ENCODE results near the gene ADD3.

DNA sequence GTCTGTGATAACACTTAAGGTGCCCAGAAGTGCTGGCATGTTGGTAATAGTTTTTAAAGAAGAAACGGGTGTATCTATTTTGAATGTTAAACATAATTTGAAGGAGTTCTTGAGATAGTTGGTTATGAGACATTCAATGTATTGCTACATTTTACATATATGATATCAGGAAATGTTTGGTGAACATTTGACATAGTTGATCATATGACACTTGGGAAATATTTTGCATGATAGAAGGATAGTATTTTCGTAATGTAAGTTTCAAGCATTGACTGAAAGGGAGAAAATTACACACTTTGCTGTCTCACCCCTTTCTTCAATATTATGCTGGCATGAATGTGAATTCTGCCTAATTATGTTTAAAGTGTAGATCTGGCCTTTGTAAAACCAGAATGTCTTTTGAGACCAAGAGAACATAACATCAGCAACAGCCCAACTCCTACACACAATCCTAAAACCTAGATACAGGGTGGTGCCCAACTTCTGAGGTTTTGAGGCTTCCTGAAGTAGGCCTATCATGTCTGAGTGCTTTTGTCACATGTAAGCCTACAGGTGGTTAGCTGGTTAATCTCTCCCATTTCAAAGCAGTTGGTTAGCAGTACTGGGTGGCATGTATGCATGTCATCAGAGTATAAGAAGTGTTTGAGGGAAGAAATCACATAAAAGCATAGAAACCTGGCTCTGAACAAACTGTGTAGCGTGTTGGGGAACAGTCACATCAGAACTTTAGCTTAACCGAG is 2.1 kb downstream of the ADD3 start:
- TF ChIP-seq GATA2 (IDR thresholded peaks at IDR 0.05; ENCODE audit: low read depth, low read length) (no peak), GATA3 (IDR thresholded peaks at IDR 0.05; ENCODE audit: low read depth, low read length) (no peak)
